Hindlimb muscle (tissue), 1 donor: Measurements from ENCODE around the gene SPATS2. TPM values are rescaled to one million over a fixed set of nuclear protein-coding genes. Genes with fewer than 3 reads are reported as not detected.
"Not testable (repeated sequence)": the region's sequence is repeated elsewhere in the genome, so short reads cannot be mapped to it uniquely, and the experiment has no call there.

Experiments used
- DNase-seq: peaks from one replicate; pipeline ENCODE4 v3.0.0-alpha.2; 2013
- polyA plus RNA-seq: library from polyadenylated mRNA; unstranded; fragments of 120-200 nt; gene quantifications from one replicate; pipeline ENCODE4 v1.2.1, GENCODE V29; 2013; ENCODE audit not compliant: insufficient read length

The SPATS2 gene
- polyA plus RNA-seq, 1 donor: 27.2 TPM

DNA sequence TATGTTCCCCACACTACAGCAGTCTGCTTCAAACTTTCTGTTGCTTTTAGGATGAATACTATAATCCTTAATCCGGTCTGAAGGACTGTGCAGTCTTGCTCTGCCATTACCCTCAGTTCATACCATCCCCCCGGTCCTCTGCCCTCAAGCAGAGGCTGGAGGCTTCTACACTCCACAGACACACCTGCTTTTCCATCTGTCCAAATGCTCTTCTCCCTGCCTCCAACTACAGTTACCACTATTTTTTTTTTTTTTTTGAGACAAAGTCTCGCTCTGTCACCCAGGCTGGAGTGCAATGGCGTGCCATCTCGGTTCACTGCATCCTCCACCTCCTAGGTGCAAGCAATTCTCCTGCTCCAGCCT, 152.3 kb downstream of the SPATS2 start:
- DNase-seq: no peak

- DNase-seq: no peak
These were observed 154.1 kb downstream of the SPATS2 start for GRCh38 chr12:49521389-49521788.

DNA sequence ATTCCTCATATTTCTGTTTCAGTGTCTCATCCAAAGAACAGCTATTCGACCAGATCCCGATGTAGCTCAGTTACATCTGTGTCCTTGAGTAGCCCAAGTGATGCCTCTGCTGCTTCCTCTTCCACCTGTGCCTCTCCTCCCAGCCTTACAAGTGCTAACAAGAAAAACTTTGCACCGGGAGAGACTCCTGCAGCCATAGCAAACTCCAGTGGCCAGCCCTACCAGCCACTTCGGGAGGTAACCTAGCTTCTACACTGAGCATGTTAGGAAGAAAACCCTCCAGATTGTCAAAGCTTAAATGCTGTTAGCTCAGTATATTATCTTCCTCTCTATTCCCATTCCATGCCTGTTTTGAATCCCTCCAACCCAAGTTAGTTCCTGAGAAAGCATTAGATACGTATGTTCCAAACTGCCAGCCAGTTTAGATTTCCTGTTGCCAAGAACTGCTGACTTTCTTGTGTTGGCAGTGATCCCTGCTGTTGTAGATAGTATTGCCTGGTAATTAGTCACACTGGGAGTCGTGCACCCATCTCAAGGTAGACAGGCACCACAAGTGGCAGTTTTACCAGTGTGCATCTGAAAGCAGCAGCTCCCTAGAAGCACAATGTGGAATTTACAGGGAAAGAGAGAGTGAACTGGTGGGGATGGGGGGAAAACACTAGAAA, 157.5 kb downstream of the SPATS2 start:
- DNase-seq: no peak

GRCh38 chr12:49525942-49526341, 158.7 kb downstream of the SPATS2 start:
- DNase-seq: no peak

DNA sequence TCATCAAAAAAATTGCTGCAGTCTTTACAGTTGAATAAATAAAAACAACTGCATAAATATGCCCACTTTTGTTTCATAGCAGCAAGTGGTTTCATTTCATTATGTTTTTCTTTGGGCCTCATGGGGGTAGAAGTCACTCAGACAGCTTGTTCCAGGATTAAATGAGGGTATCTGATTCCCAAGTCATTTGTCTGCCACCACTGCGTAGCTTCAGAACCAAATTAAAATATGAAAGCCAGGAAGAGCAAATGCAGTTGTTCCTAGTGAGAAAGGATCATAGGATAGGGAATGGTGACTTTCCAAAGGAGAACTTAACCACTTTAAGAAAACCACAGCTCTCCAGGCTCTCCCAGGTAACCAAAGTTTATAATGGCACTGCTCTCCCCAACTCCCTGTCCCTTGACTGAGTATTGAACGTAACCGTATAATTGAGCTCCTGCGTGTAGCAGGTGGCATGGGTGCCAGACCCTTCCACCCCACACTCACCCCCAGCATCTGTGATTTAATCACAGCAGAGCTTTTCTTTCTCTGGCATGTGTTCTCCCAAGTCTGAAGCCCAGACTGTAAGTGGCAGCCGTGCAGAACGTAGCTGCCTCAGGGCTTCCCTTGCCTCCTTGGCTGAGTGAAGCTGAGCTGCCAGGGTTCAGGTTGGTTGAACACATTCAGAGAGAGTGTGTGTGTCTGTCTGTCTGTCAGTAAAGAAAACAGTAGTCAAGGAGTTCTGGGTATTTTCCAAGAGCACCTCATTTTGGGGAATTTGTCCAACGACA, 160.3 kb downstream of the SPATS2 start:
- no peak for DNase-seq

- DNase-seq: no peak
These were observed 162.2 kb downstream of the SPATS2 start for GRCh38 chr12:49529414-49529813.

GRCh38 chr12:49531745-49532144, 164.5 kb downstream of the SPATS2 start:
- no peak for DNase-seq

DNA sequence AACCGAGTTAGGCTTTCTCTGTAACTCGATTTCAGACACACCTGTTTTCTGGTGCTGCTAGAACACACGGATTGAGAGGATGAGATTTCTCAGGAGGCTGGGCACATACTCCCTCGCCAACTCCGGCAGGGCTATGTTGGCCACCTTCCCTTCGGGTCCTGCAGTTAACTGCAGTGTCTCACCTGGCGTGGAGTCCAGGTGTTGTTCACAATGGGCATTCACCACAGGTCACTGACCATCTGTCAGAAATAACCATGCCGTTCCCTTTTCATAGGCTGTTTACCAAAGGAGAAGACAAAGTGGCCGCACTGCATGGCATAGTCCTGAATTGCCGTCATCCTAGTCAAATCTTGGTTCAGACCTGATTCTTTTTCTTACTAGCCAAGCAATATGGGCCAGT, 166.1 kb downstream of the SPATS2 start:
- no peak for DNase-seq

GRCh38 chr12:49534122-49534521, 166.9 kb downstream of the SPATS2 start:
- DNase-seq: not testable (repeated sequence)

- no peak for DNase-seq
These were observed 167.5 kb downstream of the SPATS2 start for GRCh38 chr12:49534731-49535278.

GRCh38 chr12:49535921-49536525, 168.8 kb downstream of the SPATS2 start:
- no peak for DNase-seq

DNA sequence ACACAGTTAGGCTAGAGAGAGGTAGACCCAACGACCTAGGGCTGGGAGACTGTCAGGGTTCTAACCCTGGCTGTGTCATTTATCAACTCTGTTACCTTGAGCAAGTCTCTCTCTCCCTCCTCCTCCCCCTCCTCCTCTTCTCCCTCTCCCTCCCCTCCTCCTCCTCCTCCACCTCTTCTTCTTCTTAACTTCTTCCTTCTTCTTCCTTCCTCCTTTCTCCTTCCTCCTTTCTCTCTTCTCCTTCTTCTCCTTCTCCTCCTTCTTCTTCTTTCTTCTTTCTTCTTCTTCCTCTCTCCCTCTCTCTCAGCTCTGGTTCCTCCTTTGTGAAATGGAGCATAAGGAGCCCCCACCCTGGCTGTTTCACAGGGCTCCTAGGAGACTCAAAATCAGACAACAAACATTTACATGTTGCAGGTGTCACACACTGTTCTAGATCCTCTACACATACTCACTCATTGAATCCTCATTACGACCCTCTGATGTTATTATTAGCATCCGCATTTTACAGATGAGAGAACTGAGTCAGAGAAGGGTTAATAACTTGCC, 169.3 kb downstream of the SPATS2 start:
- DNase-seq: no peak

- no peak for DNase-seq
These were observed 170.0 kb downstream of the SPATS2 start for GRCh38 chr12:49537231-49537751.

- no peak for DNase-seq
These were observed 170.7 kb downstream of the SPATS2 start for GRCh38 chr12:49537752-49538509.

DNA sequence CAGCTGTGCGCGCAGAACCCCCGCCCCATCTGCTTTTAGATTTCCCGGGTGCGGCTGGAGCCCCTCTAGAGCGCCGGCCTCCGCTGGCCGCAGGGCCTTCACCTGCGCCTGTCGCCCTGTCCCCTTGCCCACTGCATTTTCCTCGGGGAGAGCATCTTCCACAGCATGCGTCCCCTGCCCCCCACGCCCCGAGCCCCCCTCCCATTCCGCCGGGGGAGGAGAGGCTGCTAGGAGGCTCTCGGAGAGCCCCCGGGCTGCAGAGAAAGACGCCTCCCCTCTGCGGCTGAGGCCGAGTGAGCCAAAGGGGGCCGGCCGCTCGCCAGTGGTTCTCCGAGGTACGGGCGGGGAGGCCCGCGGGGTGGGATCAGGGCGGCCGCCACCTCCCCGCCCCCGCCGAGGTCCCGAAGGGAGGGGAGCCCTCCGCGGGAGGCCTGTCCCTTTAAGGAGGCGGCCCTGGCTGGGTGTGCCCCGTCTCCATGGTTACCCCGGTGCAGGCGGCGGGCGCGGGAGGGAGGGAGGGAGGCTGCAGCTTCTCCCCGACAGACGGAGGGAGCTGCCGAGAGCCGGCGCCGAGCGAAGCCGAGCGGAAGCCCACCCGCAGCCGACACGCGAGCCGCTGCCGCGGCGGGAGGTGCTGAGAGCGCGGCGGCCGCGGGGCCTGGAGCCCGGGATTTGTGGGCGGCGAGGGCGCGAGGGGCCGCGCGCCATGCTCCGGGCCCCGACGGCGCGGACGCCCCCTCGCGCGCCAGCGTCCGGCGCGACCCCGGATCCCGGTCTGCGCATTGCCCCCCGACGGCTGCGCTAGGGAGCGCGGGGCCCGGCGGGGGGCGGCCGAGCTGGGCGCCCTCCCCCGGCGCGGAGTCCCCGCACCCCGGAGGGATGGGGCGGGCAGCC, 171.5 kb downstream of the SPATS2 start, which contains the start of gene KCNH3:
KCNH3 (plus strand) TSS at position 521 of the 894 bp plus-strand sequence. CDS start 387 bp downstream, outside the sequence.
- peak; percentile 67 for DNase-seq

DNA sequence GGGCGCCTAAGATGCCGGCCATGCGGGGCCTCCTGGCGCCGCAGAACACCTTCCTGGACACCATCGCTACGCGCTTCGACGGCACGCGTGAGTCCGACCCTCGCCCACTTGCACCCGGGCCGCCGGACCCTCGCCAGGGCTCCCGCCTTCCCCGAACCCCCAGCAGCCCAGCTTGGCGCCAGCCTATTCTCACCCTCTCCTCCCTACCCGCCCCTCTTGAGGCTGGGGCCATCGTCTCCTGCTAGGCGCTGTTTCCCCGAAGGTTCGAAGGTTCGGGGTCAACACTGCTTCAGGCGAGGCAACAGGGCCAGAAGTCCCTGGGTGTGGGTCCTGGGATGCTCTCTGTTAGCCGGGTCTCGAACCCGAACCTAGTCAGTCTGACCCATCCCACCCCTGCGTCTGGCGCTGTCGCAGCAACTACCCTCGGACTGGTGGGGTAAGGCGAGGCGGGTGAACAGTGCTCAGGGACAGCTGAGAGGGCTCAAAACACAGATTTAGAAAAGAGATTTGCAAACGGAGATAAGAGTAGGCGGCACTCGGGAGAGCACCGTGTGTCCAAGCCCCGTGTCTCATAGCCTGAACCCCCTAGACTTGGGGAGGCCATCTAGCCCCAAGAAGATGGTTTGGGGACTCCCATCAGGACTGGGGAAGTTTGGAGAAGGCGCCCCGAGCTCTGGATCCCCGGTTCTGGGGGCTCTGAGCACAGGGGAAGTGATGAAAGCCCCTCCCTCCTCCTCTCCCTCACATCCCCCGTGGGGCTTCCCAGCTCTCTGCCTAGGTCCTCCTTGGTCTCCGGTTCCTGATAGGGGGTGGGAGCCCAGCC, 172.4 kb downstream of the SPATS2 start:
- no peak for DNase-seq

DNA sequence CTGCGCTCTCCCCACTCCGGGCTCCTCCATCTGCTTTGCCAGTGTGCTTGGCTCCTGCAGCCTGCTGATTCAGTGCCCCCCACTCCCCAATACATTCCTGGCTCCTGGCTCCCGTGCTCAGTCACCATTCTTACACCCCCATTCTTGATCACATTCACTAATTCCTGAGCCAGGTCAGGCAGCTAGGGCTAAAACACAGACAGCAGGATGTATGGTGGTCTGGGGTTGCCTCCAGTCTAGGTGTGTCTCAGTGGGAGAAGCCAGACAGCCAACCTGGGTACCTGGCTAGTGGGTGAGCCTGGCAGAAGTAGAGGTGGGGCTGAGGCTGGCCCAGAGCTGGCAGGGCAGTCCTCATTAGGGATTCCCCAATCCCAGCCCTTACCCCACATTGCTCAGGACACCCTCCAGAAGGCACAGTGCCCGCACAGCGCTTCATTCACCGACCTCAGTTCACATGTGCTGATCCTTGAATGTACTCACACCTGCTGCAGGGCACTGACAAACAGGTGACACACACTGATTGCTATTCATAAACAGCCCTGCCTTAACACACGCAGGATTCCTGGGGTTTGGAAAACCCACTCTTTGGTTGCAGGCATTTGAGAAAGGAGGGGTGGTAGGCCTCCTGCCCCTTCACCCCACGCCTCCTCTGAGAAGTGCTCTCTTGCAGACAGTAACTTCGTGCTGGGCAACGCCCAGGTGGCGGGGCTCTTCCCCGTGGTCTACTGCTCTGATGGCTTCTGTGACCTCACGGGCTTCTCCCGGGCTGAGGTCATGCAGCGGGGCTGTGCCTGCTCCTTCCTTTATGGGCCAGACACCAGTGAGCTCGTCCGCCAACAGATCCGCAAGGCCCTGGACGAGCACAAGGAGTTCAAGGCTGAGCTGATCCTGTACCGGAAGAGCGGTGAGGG, 173.2 kb downstream of the SPATS2 start:
- no peak for DNase-seq

GRCh38 chr12:49541140-49541861, 174.0 kb downstream of the SPATS2 start:
- DNase-seq: no peak
